ENCODE measurements around the gene PCGF2.

Gene PCGF2

GRCh38 chr17:38721802-38722201, 26.3 kb downstream of the PCGF2 start:
- TF ChIP-seq POLR2AphosphoS5 (IDR thresholded peaks at IDR 0.05; ENCODE audit: low read depth, low read length) (no peak), POU2F2 (IDR thresholded peaks at IDR 0.05; ENCODE audit: low read depth, low read length) (no peak), PAX5 (IDR thresholded peaks at IDR 0.05; ENCODE audit: insufficient read depth, low read length, severe bottlenecking) (no peak), SPI1 (IDR thresholded peaks at IDR 0.05; ENCODE audit: low read depth, low read length) (no peak), POLR2A (IDR thresholded peaks at IDR 0.05; ENCODE audit: low read depth, low read length) (no peak), TAF1 (IDR thresholded peaks at IDR 0.05; ENCODE audit: low read depth, low read length) (no peak)
- DNase-seq (ENCODE audit: insufficient read length, low spot score) (no peak), FAIRE-seq (no peak)

GRCh38 chr17:38720941-38721340, 27.2 kb downstream of the PCGF2 start:
- DNase-seq (ENCODE audit: insufficient read length, low spot score) (no peak), FAIRE-seq (no peak)

GRCh38 chr17:38719943-38720641, 28.0 kb downstream of the PCGF2 start:
- TF ChIP-seq PAX5 (IDR thresholded peaks at IDR 0.05; ENCODE audit: insufficient read depth, low read length, severe bottlenecking) (no peak), TAF1 (IDR thresholded peaks at IDR 0.05; ENCODE audit: low read depth, low read length) (no peak), POLR2A (IDR thresholded peaks at IDR 0.05; ENCODE audit: low read depth, low read length) (no peak), SPI1 (IDR thresholded peaks at IDR 0.05; ENCODE audit: low read depth, low read length) (no peak), POLR2AphosphoS5 (IDR thresholded peaks at IDR 0.05; ENCODE audit: low read depth, low read length) (no peak), POU2F2 (IDR thresholded peaks at IDR 0.05; ENCODE audit: low read depth, low read length) (no peak)

More at GRCh38 chr17:38720941-38721340, 27.2 kb downstream of the PCGF2 start:
- TF ChIP-seq PAX5 (IDR thresholded peaks at IDR 0.05; ENCODE audit: insufficient read depth, low read length, severe bottlenecking) (no peak), POU2F2 (IDR thresholded peaks at IDR 0.05; ENCODE audit: low read depth, low read length) (no peak), SPI1 (IDR thresholded peaks at IDR 0.05; ENCODE audit: low read depth, low read length) (no peak), POLR2AphosphoS5 (IDR thresholded peaks at IDR 0.05; ENCODE audit: low read depth, low read length) (no peak), TAF1 (IDR thresholded peaks at IDR 0.05; ENCODE audit: low read depth, low read length) (no peak), POLR2A (IDR thresholded peaks at IDR 0.05; ENCODE audit: low read depth, low read length) (no peak)

GRCh38 chr17:38719289-38719942, 28.7 kb downstream of the PCGF2 start:
- TF ChIP-seq TAF1 (IDR thresholded peaks at IDR 0.05; ENCODE audit: low read depth, low read length) (no peak), SPI1 (IDR thresholded peaks at IDR 0.05; ENCODE audit: low read depth, low read length) (no peak), POU2F2 (IDR thresholded peaks at IDR 0.05; ENCODE audit: low read depth, low read length) (no peak), POLR2AphosphoS5 (IDR thresholded peaks at IDR 0.05; ENCODE audit: low read depth, low read length) (no peak), POLR2A (IDR thresholded peaks at IDR 0.05; ENCODE audit: low read depth, low read length) (no peak), PAX5 (IDR thresholded peaks at IDR 0.05; ENCODE audit: insufficient read depth, low read length, severe bottlenecking) (no peak)
- DNase-seq (ENCODE audit: insufficient read length, low spot score): no peak
- no peak for FAIRE-seq

More at GRCh38 chr17:38719943-38720641, 28.0 kb downstream of the PCGF2 start:
- FAIRE-seq (no peak), DNase-seq (ENCODE audit: insufficient read length, low spot score) (no peak)

GRCh38 chr17:38717139-38717745, 30.9 kb downstream of the PCGF2 start:
- TF ChIP-seq TAF1 (IDR thresholded peaks at IDR 0.05; ENCODE audit: low read depth, low read length): no peak
- TF ChIP-seq SPI1 (IDR thresholded peaks at IDR 0.05; ENCODE audit: low read depth, low read length): no peak
- TF ChIP-seq PAX5 (IDR thresholded peaks at IDR 0.05; ENCODE audit: insufficient read depth, low read length, severe bottlenecking): no peak
- TF ChIP-seq POU2F2 (IDR thresholded peaks at IDR 0.05; ENCODE audit: low read depth, low read length): no peak
- no peak for TF ChIP-seq POLR2A (IDR thresholded peaks at IDR 0.05; ENCODE audit: low read depth, low read length)
- no peak for TF ChIP-seq POLR2AphosphoS5 (IDR thresholded peaks at IDR 0.05; ENCODE audit: low read depth, low read length)
- FAIRE-seq: no peak
- no peak for DNase-seq (ENCODE audit: insufficient read length, low spot score)

- FAIRE-seq (no peak), DNase-seq (ENCODE audit: insufficient read length, low spot score) (no peak)
- no peak for TF ChIP-seq SPI1 (IDR thresholded peaks at IDR 0.05; ENCODE audit: low read depth, low read length)
- no peak for TF ChIP-seq POU2F2 (IDR thresholded peaks at IDR 0.05; ENCODE audit: low read depth, low read length)
- TF ChIP-seq POLR2AphosphoS5 (IDR thresholded peaks at IDR 0.05; ENCODE audit: low read depth, low read length): no peak
- TF ChIP-seq POLR2A (IDR thresholded peaks at IDR 0.05; ENCODE audit: low read depth, low read length): no peak
- TF ChIP-seq PAX5 (IDR thresholded peaks at IDR 0.05; ENCODE audit: insufficient read depth, low read length, severe bottlenecking): no peak
- no peak for TF ChIP-seq TAF1 (IDR thresholded peaks at IDR 0.05; ENCODE audit: low read depth, low read length)
Measured at GRCh38 chr17:38716368-38717005, 31.6 kb downstream of the PCGF2 start.

GRCh38 chr17:38715216-38715943, 32.8 kb downstream of the PCGF2 start:
- TF ChIP-seq TAF1 (IDR thresholded peaks at IDR 0.05; ENCODE audit: low read depth, low read length) (no peak), POLR2AphosphoS5 (IDR thresholded peaks at IDR 0.05; ENCODE audit: low read depth, low read length) (no peak), POLR2A (IDR thresholded peaks at IDR 0.05; ENCODE audit: low read depth, low read length) (no peak), POU2F2 (IDR thresholded peaks at IDR 0.05; ENCODE audit: low read depth, low read length) (no peak), SPI1 (IDR thresholded peaks at IDR 0.05; ENCODE audit: low read depth, low read length) (no peak), PAX5 (IDR thresholded peaks at IDR 0.05; ENCODE audit: insufficient read depth, low read length, severe bottlenecking) (no peak)
- FAIRE-seq (no peak), DNase-seq (ENCODE audit: insufficient read length, low spot score) (no peak)

- DNase-seq (ENCODE audit: insufficient read length, low spot score) (no peak), FAIRE-seq (no peak)
- TF ChIP-seq PAX5 (IDR thresholded peaks at IDR 0.05; ENCODE audit: insufficient read depth, low read length, severe bottlenecking) (no peak), SPI1 (IDR thresholded peaks at IDR 0.05; ENCODE audit: low read depth, low read length) (no peak), POLR2A (IDR thresholded peaks at IDR 0.05; ENCODE audit: low read depth, low read length) (no peak), POU2F2 (IDR thresholded peaks at IDR 0.05; ENCODE audit: low read depth, low read length) (no peak), TAF1 (IDR thresholded peaks at IDR 0.05; ENCODE audit: low read depth, low read length) (no peak), POLR2AphosphoS5 (IDR thresholded peaks at IDR 0.05; ENCODE audit: low read depth, low read length) (no peak)
Measured at GRCh38 chr17:38713456-38714075, 34.6 kb downstream of the PCGF2 start.

Data from GM12891 (cell line).